Motor neuron (in vitro differentiated cells): ENCODE results near the gene USP15. TPM values are rescaled to one million over a fixed set of nuclear protein-coding genes. Genes with fewer than 3 reads are reported as not detected.

Source experiments
- ATAC-seq, 8 experiments: fragments of 200-7000 bp; cut with Tn5 transposase; replicated peaks in 6 of 8; 2 replicates each; pipeline ENCODE4 v1.8.0; 2021; ENCODE audit warnings: mild to moderate bottlenecking in 8 of 8, moderate library complexity in 8 of 8
- H3K27ac ChIP-seq, 2 donors: fragments of 250-450 bp; sonication (Bioruptor Pico); 2 replicates each; pipeline ENCODE4 v1.9.0; 2021; ENCODE audit warnings: antibody characterized with exemption in 2 of 2, mild to moderate bottlenecking in 2 of 2, moderate library complexity in 1 of 2
- H3K4me1 ChIP-seq, 2 donors: fragments of 250-450 bp; sonication (Bioruptor Pico); replicated peaks in 1 of 2; 2 replicates each; pipeline ENCODE4 v1.6.1; 2021; ENCODE audit warnings: antibody characterized with exemption in 2 of 2, mild to moderate bottlenecking in 2 of 2, moderate library complexity in 1 of 2
- H3K4me3 ChIP-seq, 5 donors: fragments of 250-450 bp; sonication (Bioruptor Pico); 2 replicates each; pipeline ENCODE4 v1.9.0; 2021; ENCODE audit warnings: antibody characterized with exemption in 5 of 5, mild to moderate bottlenecking in 5 of 5, moderate library complexity in 4 of 5
- WGBS, 10 experiments: fragments of 450-650 bp; shearing (Covaris generic); methylation state at CpG; one replicate each; pipeline ENCODE4 v1.0.0; 2022; 5-methylcytosine and 5-hydroxymethylcytosine counted together
- in situ Hi-C, 9 experiments: fragments of 400-800 bp; cut with MboI; loops; one replicate each; pipeline ENCODE4 v1.15.0; 2021; ENCODE audit warnings: low sequenced_read_pairs in 9 of 9, low pct_unique_long_range_greater_than_20kb in 2 of 9; ENCODE audit not compliant: unreplicated experiment in 9 of 9
- total RNA-seq, 8 experiments: library from RNA; unstranded; fragments of 300-600 nt; gene quantifications; 2 replicates each; pipeline versions ENCODE4 v1.2.3 to v1.2.4, GENCODE V29; 2022

Gene USP15
- total RNA-seq, 8 experiments from 2014 or later, result 47.1 to 92.0 (median 67.7) TPM

GRCh38 chr12:62272936-62273552 lies 12.8 kb downstream of the USP15 start:
- Histone ChIP-seq H3K4me3 (no peak overlapping the region), H3K4me1 (no peaks in the 10 kb centered on the region), H3K27ac (no peak overlapping the region)
- ATAC-seq, result no peak
- WGBS, 10 experiments, result 50 to 100% (median 89%) methylated on average over 1 to 3 of the region's 3 CpGs
- in situ Hi-C loops, result no loop called here

GRCh38 chr12:62273724-62274380 lies 13.6 kb downstream of the USP15 start:
- in situ Hi-C loops, result no loop called here
- Histone ChIP-seq H3K27ac (no peak overlapping the region), H3K4me3 (no peak overlapping the region), H3K4me1 (no peaks in the 10 kb centered on the region)
- no peak for ATAC-seq
- 80 to 100% (median 95%) methylated on average over 1 to 5 of the region's 5 CpGs for WGBS, 10 experiments

GRCh38 chr12:62278022-62278421 lies 17.8 kb downstream of the USP15 start:
- in situ Hi-C loops, result no loop called here
- 60 to 100% (median 100%) methylated on average over 1 to 2 of the region's 2 CpGs; no CpG with 5 or more reads in 1 of the 10 experiments for WGBS, 10 experiments

GRCh38 chr12:62279058-62279457 lies 18.9 kb downstream of the USP15 start:
- Histone ChIP-seq H3K4me1 (peaks cover 4 to 11% of the 10 kb centered on the region in 2 donors), H3K4me3 (no peak overlapping the region), H3K27ac (no peak overlapping the region)
- in situ Hi-C loops, result no loop called here
- WGBS, 10 experiments, result 94 to 100% (median 100%) methylated on average over 1 of the region's 1 CpG; no CpG with 5 or more reads in 2 of the 10 experiments
- no peak for ATAC-seq

More at GRCh38 chr12:62278022-62278421, 17.8 kb downstream of the USP15 start:
- H3K4me3 ChIP-seq, result no peak overlapping the region
- H3K27ac ChIP-seq, result no peak overlapping the region
- no peak for ATAC-seq
- peaks cover 4 to 11% of the 10 kb centered on the region in 2 donors for H3K4me1 ChIP-seq

- in situ Hi-C loops, result no loop called here
These were observed 19.8 kb downstream of the USP15 start for GRCh38 chr12:62279961-62280360.

GRCh38 chr12:62282057-62282774 lies 22.0 kb downstream of the USP15 start:
- in situ Hi-C loops, result no loop called here
- 80 to 100% (median 86%) methylated on average over 1 to 2 of the region's 2 CpGs; no CpG with 5 or more reads in 5 of the 10 experiments for WGBS, 10 experiments
- Histone ChIP-seq H3K27ac (no peak overlapping the region), H3K4me3 (no peak overlapping the region), H3K4me1 (peaks cover 4 to 11% of the 10 kb centered on the region in 2 donors)
- ATAC-seq, result peak in 5 of 8 experiments; percentile 64 to 91 (median 75)

More at GRCh38 chr12:62279961-62280360, 19.8 kb downstream of the USP15 start:
- peaks cover 4 to 11% of the 10 kb centered on the region in 2 donors for H3K4me1 ChIP-seq
- H3K4me3 ChIP-seq, result no peak overlapping the region
- ATAC-seq, result no peak
- H3K27ac ChIP-seq, result no peak overlapping the region

GRCh38 chr12:62284749-62285148 lies 24.5 kb downstream of the USP15 start:
- no peak for ATAC-seq
- in situ Hi-C loops, result no loop called here
- Histone ChIP-seq H3K27ac (no peak overlapping the region), H3K4me3 (no peak overlapping the region), H3K4me1 (peaks cover 4 to 11% of the 10 kb centered on the region in 2 donors)

- in situ Hi-C loops, result no loop called here
- H3K27ac ChIP-seq, result no peak overlapping the region
- H3K4me3 ChIP-seq, result no peak overlapping the region
- no peak for ATAC-seq
- H3K4me1 ChIP-seq, result peaks cover 4 to 11% of the 10 kb centered on the region in 2 donors
- 92 to 100% (median 100%) methylated on average over 1 of the region's 1 CpG; no CpG with 5 or more reads in 3 of the 10 experiments for WGBS, 10 experiments
These were observed 25.1 kb downstream of the USP15 start for GRCh38 chr12:62285284-62285683.

- no peaks in the 10 kb centered on the region for H3K4me1 ChIP-seq
- no peak for ATAC-seq
- in situ Hi-C loops, result no loop called here
- H3K27ac ChIP-seq, result no peak overlapping the region
- H3K4me3 ChIP-seq, result no peak overlapping the region
- 81 to 100% (median 95%) methylated on average over 3 to 5 of the region's 5 CpGs for WGBS, 10 experiments
These were observed 28.1 kb downstream of the USP15 start for GRCh38 chr12:62288328-62288727.

- 63 to 100% (median 93%) methylated on average over 1 of the region's 1 CpG; no CpG with 5 or more reads in 2 of the 10 experiments for WGBS, 10 experiments
- no peak overlapping the region for H3K27ac ChIP-seq
- H3K4me3 ChIP-seq, result no peak overlapping the region
- H3K4me1 ChIP-seq, result no peaks in the 10 kb centered on the region
- in situ Hi-C loops, result no loop called here
- ATAC-seq, result no peak
These were observed 30.6 kb downstream of the USP15 start for GRCh38 chr12:62290846-62291245.

- H3K4me3 ChIP-seq, result no peak overlapping the region
- H3K27ac ChIP-seq, result no peak overlapping the region
- WGBS, 10 experiments, result 100% methylated on average over 1 to 2 of the region's 2 CpGs; no CpG with 5 or more reads in 8 of the 10 experiments
- in situ Hi-C loops, result no loop called here
- H3K4me1 ChIP-seq, result no peaks in the 10 kb centered on the region
- ATAC-seq, result peak in 1 of 8 experiments; percentile 21
These were observed 31.9 kb downstream of the USP15 start for GRCh38 chr12:62291864-62292760.

GRCh38 chr12:62292761-62293344 lies 32.6 kb downstream of the USP15 start:
- no peak for ATAC-seq

More at GRCh38 chr12:62292761-62293344, 32.6 kb downstream of the USP15 start:
- Histone ChIP-seq H3K27ac (no peak overlapping the region), H3K4me3 (no peak overlapping the region), H3K4me1 (no peaks in the 10 kb centered on the region)
- in situ Hi-C loops, result no loop called here
- WGBS, 10 experiments, result 60 to 100% (median 94%) methylated on average over 1 to 4 of the region's 6 CpGs; no CpG with 5 or more reads in 3 of the 10 experiments
